HG03432 (cell line): ENCODE measurements around the gene ZNF22.

Experiments used
- ATAC-seq: cut with Tn5 transposase; IDR thresholded peaks from one replicate; pipeline ENCODE4 v1.9.1; 2021; ENCODE audit warnings: mild to moderate bottlenecking, moderate library complexity; ENCODE audit not compliant: unreplicated experiment

The ZNF22 gene

GRCh38 chr10:44963772-44964633 lies 36.7 kb upstream of the ZNF22 start:
- peak; percentile 16 for ATAC-seq

- no peak for ATAC-seq
These were observed 35.6 kb upstream of the ZNF22 start for GRCh38 chr10:44965104-44965503.

GRCh38 chr10:44965651-44966097 lies 35.0 kb upstream of the ZNF22 start:
- ATAC-seq: peak; percentile 48

GRCh38 chr10:44966129-44966815 lies 34.5 kb upstream of the ZNF22 start:
- ATAC-seq: peak; percentile 32

GRCh38 chr10:44966816-44967509 lies 33.8 kb upstream of the ZNF22 start:
- no peak for ATAC-seq

GRCh38 chr10:44967616-44968015 lies 33.1 kb upstream of the ZNF22 start:
- no peak for ATAC-seq

- no peak for ATAC-seq
These were observed 32.6 kb upstream of the ZNF22 start for GRCh38 chr10:44968091-44968490.

GRCh38 chr10:44968500-44969400 lies 32.0 kb upstream of the ZNF22 start:
- no peak for ATAC-seq

- ATAC-seq: no peak
These were observed 30.9 kb upstream of the ZNF22 start for GRCh38 chr10:44969854-44970253.

- ATAC-seq: no peak
These were observed 29.8 kb upstream of the ZNF22 start for GRCh38 chr10:44970812-44971395.

- ATAC-seq: no peak
These were observed 29.3 kb upstream of the ZNF22 start for GRCh38 chr10:44971434-44971833.

GRCh38 chr10:44971935-44972757 lies 28.6 kb upstream of the ZNF22 start:
- no peak for ATAC-seq

GRCh38 chr10:44972874-44973306 lies 27.8 kb upstream of the ZNF22 start:
- no peak for ATAC-seq

- ATAC-seq: peak; percentile 24
These were observed 27.2 kb upstream of the ZNF22 start for GRCh38 chr10:44973323-44974081.

GRCh38 chr10:44974082-44974627 lies 26.6 kb upstream of the ZNF22 start:
- ATAC-seq: peak; percentile 1

GRCh38 chr10:44974628-44975430 lies 25.9 kb upstream of the ZNF22 start:
- peak; percentile 67 for ATAC-seq
